SU-DHL-6 (cell line): Measurements from ENCODE around the gene BCAS1.

Experiments used
- H2AFZ ChIP-seq: fragments of 200-600 bp; sonication (generic); 2 replicates; pipeline ENCODE4 v1.6.1; 2014; ENCODE audit warnings: low read depth, mild to moderate bottlenecking, moderate library complexity, mixed read lengths, antibody characterized with exemption, low read length; ENCODE audit not compliant: severe bottlenecking
- H3F3A ChIP-seq: fragments of 200-600 bp; shearing (Covaris generic); 2 replicates; pipeline ENCODE4 v1.6.0; 2016; ENCODE audit warnings: antibody characterized with exemption, mild to moderate bottlenecking; ENCODE audit not compliant: insufficient read depth
- H3K27ac ChIP-seq: fragments of 200-600 bp; sonication (generic); 2 replicates; pipeline ENCODE4 v1.5.1; 2016; ENCODE audit warnings: low read depth, mild to moderate bottlenecking, low read length, moderate library complexity, mixed read lengths
- H3K27me3 ChIP-seq: fragments of 200-600 bp; sonication (generic), shearing (Covaris generic); 2 replicates; pipeline ENCODE4 v1.6.0; 2014; ENCODE audit warnings: mild to moderate bottlenecking, low read length
- H3K36me3 ChIP-seq: fragments of 200-600 bp; sonication (generic); 2 replicates; pipeline ENCODE4 v1.6.1; 2014; ENCODE audit warnings: mild to moderate bottlenecking, low read length, mixed read lengths
- H3K4me2 ChIP-seq: fragments of 300-600, 200-600 bp; shearing (Covaris generic), sonication (generic); 2 replicates; pipeline ENCODE4 v1.6.0; 2014; ENCODE audit warnings: low read length, low read depth, mild to moderate bottlenecking; ENCODE audit not compliant: poor library complexity, severe bottlenecking
- H3K4me3 ChIP-seq: fragments of 200-600 bp; sonication (generic); 2 replicates; pipeline ENCODE4 v1.5.1; 2014; ENCODE audit warnings: antibody characterized with exemption, low read length, mild to moderate bottlenecking, mixed read lengths; ENCODE audit not compliant: insufficient read depth, poor library complexity, severe bottlenecking
- H3K79me2 ChIP-seq: fragments of 200-600 bp; sonication (generic); 2 replicates; pipeline ENCODE4 v1.6.1; 2014; ENCODE audit warnings: mild to moderate bottlenecking, low read length, moderate library complexity; ENCODE audit not compliant: insufficient read depth
- H3K9ac ChIP-seq: fragments of 200-600 bp; sonication (generic); 2 replicates; pipeline ENCODE4 v1.7.0; 2014; ENCODE audit warnings: mild to moderate bottlenecking, low read length
- H3K9me2 ChIP-seq: fragments of 200-600 bp; sonication (generic); replicated peaks from 2 replicates; pipeline ENCODE4 v1.6.1; 2014; ENCODE audit warnings: low read length; ENCODE audit not compliant: insufficient read depth
- H3K9me3 ChIP-seq: fragments of 200-600 bp; sonication (generic); 2 replicates; pipeline ENCODE4 v1.6.1; 2014; ENCODE audit warnings: low read length, mixed read lengths; ENCODE audit not compliant: insufficient read depth
- H4K20me1 ChIP-seq: fragments of 200-600 bp; sonication (generic); 2 replicates; pipeline ENCODE4 v1.6.1; 2014; ENCODE audit warnings: low read depth, mild to moderate bottlenecking, antibody characterized with exemption, low read length, moderate library complexity, mixed read lengths
- CTCF ChIP-seq: fragments of 200-600 bp; sonication (generic); IDR thresholded peaks from one replicate; pipeline ENCODE4 v1.5.1; 2017; ENCODE audit warnings: antibody characterized with exemption, mild to moderate bottlenecking, low read length, moderate library complexity; ENCODE audit not compliant: insufficient read depth, poor library complexity, severe bottlenecking
- EZH2phosphoT487 ChIP-seq: fragments of 200-600 bp; sonication (generic), shearing (Covaris generic); conservative IDR thresholded peaks from 2 replicates; pipeline ENCODE4 v1.6.1; 2018; ENCODE audit warnings: mild to moderate bottlenecking, antibody characterized with exemption, low read length, moderate library complexity, mixed read lengths

Gene BCAS1

DNA sequence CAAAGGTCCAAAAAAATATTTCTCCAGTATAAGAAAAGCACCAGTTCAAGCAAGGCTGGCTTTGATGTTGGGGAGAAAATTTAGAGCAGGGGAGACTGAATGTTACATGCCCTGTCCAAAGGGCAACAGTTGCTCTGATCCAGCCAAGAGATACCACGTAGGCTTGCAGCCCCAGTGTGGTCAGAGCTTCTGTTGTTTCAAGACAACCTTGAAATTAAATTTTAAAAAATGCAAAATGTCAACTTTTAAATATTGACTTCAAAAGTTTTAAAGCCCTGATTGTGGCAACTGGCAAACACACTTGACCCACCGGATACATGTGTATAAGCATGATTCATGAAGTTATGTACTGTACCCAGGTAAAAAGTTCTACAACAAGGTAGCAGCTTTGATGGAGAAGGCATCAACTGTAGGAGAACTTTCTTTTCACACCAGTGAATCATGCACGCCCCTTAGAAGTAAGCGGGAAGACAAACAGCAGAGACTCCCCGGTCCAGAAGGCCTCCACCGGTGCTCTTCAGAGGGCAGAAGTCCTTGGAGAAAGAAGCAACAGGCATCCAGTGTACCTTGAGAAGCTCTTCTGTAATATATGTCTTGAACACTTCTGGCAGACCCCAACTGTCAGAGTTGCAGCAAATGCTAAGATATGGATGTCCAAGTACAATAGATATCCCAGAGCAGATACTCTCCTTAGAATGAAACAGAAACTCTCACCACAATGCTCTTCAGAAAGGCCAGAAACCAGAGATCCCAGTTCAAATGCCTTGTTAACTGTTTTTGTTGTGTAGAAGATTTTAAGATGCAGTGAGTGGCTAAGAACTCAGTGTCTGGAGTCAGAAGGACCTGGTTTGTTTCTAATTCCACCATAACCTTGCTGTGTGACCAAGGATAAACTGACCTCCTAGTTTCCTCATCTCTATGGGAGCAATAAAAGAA, 115.4 kb downstream of the BCAS1 start:
- Histone ChIP-seq H3K9me2 (no peaks in the 10 kb centered on the region), H3K9ac (no peak overlapping the region), H3K36me3 (no peaks in the 10 kb centered on the region), H3K79me2 (no peaks in the 10 kb centered on the region), H3K27me3 (no peaks in the 10 kb centered on the region), H3K4me3 (no peak overlapping the region), H2AFZ (no peak overlapping the region), H3F3A (no peaks in the 10 kb centered on the region), H3K4me2 (no peak overlapping the region), H3K9me3 (no peaks in the 10 kb centered on the region), H3K27ac (no peak overlapping the region), H4K20me1 (no peaks in the 10 kb centered on the region)
- TF ChIP-seq CTCF (no peak), EZH2phosphoT487 (no peak)

- Histone ChIP-seq H3K4me3 (no peak overlapping the region), H4K20me1 (no peaks in the 10 kb centered on the region), H3K9ac (no peak overlapping the region), H3K4me2 (no peak overlapping the region), H3K36me3 (no peaks in the 10 kb centered on the region), H3K27me3 (no peaks in the 10 kb centered on the region), H3K9me2 (no peaks in the 10 kb centered on the region), H3K9me3 (no peaks in the 10 kb centered on the region), H2AFZ (no peak overlapping the region), H3K27ac (no peak overlapping the region), H3F3A (no peaks in the 10 kb centered on the region), H3K79me2 (no peaks in the 10 kb centered on the region)
- no peak for TF ChIP-seq CTCF
- TF ChIP-seq EZH2phosphoT487 = no peak
Measured at GRCh38 chr20:53952528-53953096, 117.8 kb downstream of the BCAS1 start.

GRCh38 chr20:53950578-53950977, 119.8 kb downstream of the BCAS1 start:
- TF ChIP-seq EZH2phosphoT487 (no peak), CTCF (no peak)
- Histone ChIP-seq H3K27me3 (no peaks in the 10 kb centered on the region), H3F3A (no peaks in the 10 kb centered on the region), H4K20me1 (no peaks in the 10 kb centered on the region), H3K9me3 (no peaks in the 10 kb centered on the region), H3K79me2 (no peaks in the 10 kb centered on the region), H3K9ac (no peak overlapping the region), H2AFZ (no peak overlapping the region), H3K4me2 (no peak overlapping the region), H3K9me2 (no peaks in the 10 kb centered on the region), H3K27ac (no peak overlapping the region), H3K36me3 (no peaks in the 10 kb centered on the region), H3K4me3 (no peak overlapping the region)
